Measurements from ENCODE around the gene PSMB3. TPM values are rescaled to one million over a fixed set of nuclear protein-coding genes. Genes with fewer than 3 reads are reported as not detected.

Gene PSMB3
- total RNA-seq, 3 donors from 2014 or later (not counting 1 experiment from before 2014, with no cell fraction given), result 102 to 129 (median 118) TPM

- DNase-seq, result no peak
- H3K27ac ChIP-seq (ENCODE audit: low read length), result no peak overlapping the region
- H3K4me1 ChIP-seq (ENCODE audit: control insufficient read depth, insufficient read depth, low read length), result no peaks in the 10 kb centered on the region
- intact Hi-C loops (cut with micrococcal nuclease), result no loop called here
- H3K9me3 ChIP-seq (ENCODE audit: control insufficient read depth, insufficient read depth, low read length), result no peaks in the 10 kb centered on the region
- H3K27me3 Mint-ChIP-seq (ENCODE audit: low read depth in 2 of 2), result no peaks in the 10 kb centered on the region
- no peaks in the 10 kb centered on the region for H3K27me3 ChIP-seq (ENCODE audit: control insufficient read depth, insufficient read depth, low read length)
- TF ChIP-seq, protein P1, sequence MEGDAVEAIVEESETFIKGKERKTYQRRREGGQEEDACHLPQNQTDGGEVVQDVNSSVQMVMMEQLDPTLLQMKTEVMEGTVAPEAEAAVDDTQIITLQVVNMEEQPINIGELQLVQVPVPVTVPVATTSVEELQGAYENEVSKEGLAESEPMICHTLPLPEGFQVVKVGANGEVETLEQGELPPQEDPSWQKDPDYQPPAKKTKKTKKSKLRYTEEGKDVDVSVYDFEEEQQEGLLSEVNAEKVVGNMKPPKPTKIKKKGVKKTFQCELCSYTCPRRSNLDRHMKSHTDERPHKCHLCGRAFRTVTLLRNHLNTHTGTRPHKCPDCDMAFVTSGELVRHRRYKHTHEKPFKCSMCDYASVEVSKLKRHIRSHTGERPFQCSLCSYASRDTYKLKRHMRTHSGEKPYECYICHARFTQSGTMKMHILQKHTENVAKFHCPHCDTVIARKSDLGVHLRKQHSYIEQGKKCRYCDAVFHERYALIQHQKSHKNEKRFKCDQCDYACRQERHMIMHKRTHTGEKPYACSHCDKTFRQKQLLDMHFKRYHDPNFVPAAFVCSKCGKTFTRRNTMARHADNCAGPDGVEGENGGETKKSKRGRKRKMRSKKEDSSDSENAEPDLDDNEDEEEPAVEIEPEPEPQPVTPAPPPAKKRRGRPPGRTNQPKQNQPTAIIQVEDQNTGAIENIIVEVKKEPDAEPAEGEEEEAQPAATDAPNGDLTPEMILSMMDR (IDR thresholded peaks at IDR 0.05), result no peak
- ATAC-seq, result no peak
- H3K36me3 ChIP-seq (ENCODE audit: control insufficient read depth, insufficient read depth, low read length), result peaks cover 60% of the 10 kb centered on the region
- H3K4me1 Mint-ChIP-seq, result no peaks in the 10 kb centered on the region
- no peak overlapping the region for H3K27ac Mint-ChIP-seq
- no peaks in the 10 kb centered on the region for H3K9me3 Mint-ChIP-seq
- H3K4me3 Mint-ChIP-seq, result no peak overlapping the region
- WGBS (ENCODE audit: insufficient coverage), result 98% methylated on average over 7 of the region's 7 CpGs
- no peak overlapping the region for H3K4me3 ChIP-seq (ENCODE audit: low read length)
- H3K36me3 Mint-ChIP-seq, result peaks cover 8% of the 10 kb centered on the region
Measured at GRCh38 chr17:38809828-38810227, 57.3 kb downstream of the PSMB3 start.

Other genes with a start within 250 kb of the PSMB3 start
- under 1 TPM in 2 of 3 donors, not detected in 1; 0.28 to 0.50 TPM for gene SRCIN1, start 146.8 kb upstream of the PSMB3 start, total RNA-seq
- 1 to 10 TPM in 2 of 3 donors, under 1 TPM in 1; 0.66 to 1.9 (median 1.1) TPM for gene EPOP, start 77.8 kb upstream of the PSMB3 start, total RNA-seq
- 100 to 1,000 TPM; 478 to 578 (median 485) TPM for gene MLLT6, start 47.5 kb upstream of the PSMB3 start, total RNA-seq
- gene CISD3, start 22.4 kb upstream of the PSMB3 start, total RNA-seq, result 10 to 100 TPM; 32.6 to 37.4 (median 33.9) TPM
- gene PCGF2, start 4.4 kb upstream of the PSMB3 start, total RNA-seq, result under 1 TPM in 1 of 3 donors, not detected in 2; 0.12 TPM
- gene PIP4K2B, start 46.8 kb downstream of the PSMB3 start, total RNA-seq, result 10 to 100 TPM; 26.8 to 36.8 (median 36.3) TPM
- gene CWC25, start 72.6 kb downstream of the PSMB3 start, total RNA-seq, result 10 to 100 TPM; 63.8 to 79.4 (median 74.4) TPM
- gene RPL23, start 101.0 kb downstream of the PSMB3 start, total RNA-seq, result 100 to 1,000 TPM; 752 to 934 (median 923) TPM
- gene LASP1, start 117.3 kb downstream of the PSMB3 start, total RNA-seq, result 100 to 1,000 TPM; 293 to 363 (median 340) TPM
- not detected for gene FBXO47, start 214.7 kb downstream of the PSMB3 start, total RNA-seq

Data from natural killer cell (primary cell).